ENCODE results near the gene NANP. TPM values are rescaled to one million over a fixed set of nuclear protein-coding genes. Genes with fewer than 3 reads are reported as not detected.
"Not testable (repeated sequence)": the region's sequence is repeated elsewhere in the genome, so short reads cannot be mapped to it uniquely, and the experiment has no call there.

NANP gene
- total and polyA plus RNA-seq, 2 donors from 2014 or later: 3.4 to 5.1 TPM

GRCh38 chr20:25601659-25602058 is 22.2 kb downstream of the NANP start:
- no peak overlapping the region for H3K27ac ChIP-seq (ENCODE audit: low read depth in 2 of 2, low read length in 2 of 2)
- intact Hi-C loops (cut with DNase I): no loop called here
- no peak overlapping the region for H3K4me3 ChIP-seq (ENCODE audit: low read length in 3 of 3)
- H3K4me1 ChIP-seq (ENCODE audit: control insufficient read depth in 2 of 3, insufficient read depth in 2 of 3, low read depth in 1 of 3, low read length in 3 of 3): peaks cover 0 to 5% (median 0%) of the 10 kb centered on the region in 3 donors
- no peaks in the 10 kb centered on the region for H3K9me3 ChIP-seq (ENCODE audit: control insufficient read depth in 2 of 3, insufficient read depth in 1 of 3, low read length in 3 of 3)
- no peak overlapping the region for H3K9ac ChIP-seq (ENCODE audit: low read length in 3 of 3)
- no peaks in the 10 kb centered on the region for H3K36me3 ChIP-seq (ENCODE audit: control insufficient read depth in 2 of 3, insufficient read depth in 3 of 3, low read length in 3 of 3)
- TF ChIP-seq CTCF (IDR thresholded peaks at IDR 0.05; ENCODE audit: borderline replicate concordance, extremely low read depth, insufficient read depth): no peak
- FAIRE-seq (no peak), DNase-seq (no peak)
- no peaks in the 10 kb centered on the region for H3K27me3 ChIP-seq (ENCODE audit: control insufficient read depth, insufficient read depth, low read length)

GRCh38 chr20:25600632-25601031 is 23.2 kb downstream of the NANP start:
- FAIRE-seq (no peak), DNase-seq (no peak)

GRCh38 chr20:25592135-25592852 is 31.5 kb downstream of the NANP start:
- FAIRE-seq (no peak), DNase-seq (no peak)
- Histone ChIP-seq H3K9me3 (ENCODE audit: control insufficient read depth in 2 of 3, insufficient read depth in 1 of 3, low read length in 3 of 3) (no peaks in the 10 kb centered on the region), H3K4me3 (ENCODE audit: low read length in 3 of 3) (no peak overlapping the region), H3K27ac (ENCODE audit: low read depth in 2 of 2, low read length in 2 of 2) (no peak overlapping the region), H3K4me1 (ENCODE audit: control insufficient read depth in 2 of 3, insufficient read depth in 2 of 3, low read depth in 1 of 3, low read length in 3 of 3) (no peaks in the 10 kb centered on the region), H3K27me3 (ENCODE audit: control insufficient read depth, insufficient read depth, low read length) (no peaks in the 10 kb centered on the region), H3K36me3 (ENCODE audit: control insufficient read depth in 2 of 3, insufficient read depth in 3 of 3, low read length in 3 of 3) (no peaks in the 10 kb centered on the region), H3K9ac (ENCODE audit: low read length in 3 of 3) (no peak overlapping the region)
- TF ChIP-seq CTCF (IDR thresholded peaks at IDR 0.05; ENCODE audit: borderline replicate concordance, extremely low read depth, insufficient read depth): no peak
- intact Hi-C loops (cut with DNase I): no loop called here

More at GRCh38 chr20:25600632-25601031, 23.2 kb downstream of the NANP start:
- H3K4me1 ChIP-seq (ENCODE audit: control insufficient read depth in 2 of 3, insufficient read depth in 2 of 3, low read depth in 1 of 3, low read length in 3 of 3): peaks cover 0 to 5% (median 0%) of the 10 kb centered on the region in 3 donors
- no peaks in the 10 kb centered on the region for H3K36me3 ChIP-seq (ENCODE audit: control insufficient read depth in 2 of 3, insufficient read depth in 3 of 3, low read length in 3 of 3)
- no peak for TF ChIP-seq CTCF (IDR thresholded peaks at IDR 0.05; ENCODE audit: borderline replicate concordance, extremely low read depth, insufficient read depth)
- H3K9ac ChIP-seq (ENCODE audit: low read length in 3 of 3): no peak overlapping the region
- H3K9me3 ChIP-seq (ENCODE audit: control insufficient read depth in 2 of 3, insufficient read depth in 1 of 3, low read length in 3 of 3): no peaks in the 10 kb centered on the region
- peak overlapping the region in 1 of 2 donors; percentile 39 for H3K27ac ChIP-seq (ENCODE audit: low read depth in 2 of 2, low read length in 2 of 2)
- intact Hi-C loops (cut with DNase I): no loop called here
- H3K27me3 ChIP-seq (ENCODE audit: control insufficient read depth, insufficient read depth, low read length): no peaks in the 10 kb centered on the region
- no peak overlapping the region for H3K4me3 ChIP-seq (ENCODE audit: low read length in 3 of 3)

- H3K9ac ChIP-seq (ENCODE audit: low read length in 3 of 3); H3K4me3 ChIP-seq (ENCODE audit: low read length in 3 of 3); DNase-seq; H3K36me3 ChIP-seq (ENCODE audit: control insufficient read depth in 2 of 3, insufficient read depth in 3 of 3, low read length in 3 of 3); H3K9me3 ChIP-seq (ENCODE audit: control insufficient read depth in 2 of 3, insufficient read depth in 1 of 3, low read length in 3 of 3); H3K4me1 ChIP-seq (ENCODE audit: control insufficient read depth in 2 of 3, insufficient read depth in 2 of 3, low read depth in 1 of 3, low read length in 3 of 3); H3K27ac ChIP-seq (ENCODE audit: low read depth in 2 of 2, low read length in 2 of 2); intact Hi-C loops (cut with DNase I); FAIRE-seq; H3K27me3 ChIP-seq (ENCODE audit: control insufficient read depth, insufficient read depth, low read length): not testable (repeated sequence)
Measured at GRCh38 chr20:25590778-25591177, 33.0 kb downstream of the NANP start.

Measured in kidney (tissue), 14 donors.